ENCODE measurements around the gene PCGF3. TPM values are rescaled to one million over a fixed set of nuclear protein-coding genes. Genes with fewer than 3 reads are reported as not detected.
"Not testable (repeated sequence)": the region's sequence is repeated elsewhere in the genome, so short reads cannot be mapped to it uniquely, and the experiment has no call there.

Gene PCGF3
- polyA plus RNA-seq, 4 donors, result 64.9 to 76.9 (median 72.0) TPM

DNA sequence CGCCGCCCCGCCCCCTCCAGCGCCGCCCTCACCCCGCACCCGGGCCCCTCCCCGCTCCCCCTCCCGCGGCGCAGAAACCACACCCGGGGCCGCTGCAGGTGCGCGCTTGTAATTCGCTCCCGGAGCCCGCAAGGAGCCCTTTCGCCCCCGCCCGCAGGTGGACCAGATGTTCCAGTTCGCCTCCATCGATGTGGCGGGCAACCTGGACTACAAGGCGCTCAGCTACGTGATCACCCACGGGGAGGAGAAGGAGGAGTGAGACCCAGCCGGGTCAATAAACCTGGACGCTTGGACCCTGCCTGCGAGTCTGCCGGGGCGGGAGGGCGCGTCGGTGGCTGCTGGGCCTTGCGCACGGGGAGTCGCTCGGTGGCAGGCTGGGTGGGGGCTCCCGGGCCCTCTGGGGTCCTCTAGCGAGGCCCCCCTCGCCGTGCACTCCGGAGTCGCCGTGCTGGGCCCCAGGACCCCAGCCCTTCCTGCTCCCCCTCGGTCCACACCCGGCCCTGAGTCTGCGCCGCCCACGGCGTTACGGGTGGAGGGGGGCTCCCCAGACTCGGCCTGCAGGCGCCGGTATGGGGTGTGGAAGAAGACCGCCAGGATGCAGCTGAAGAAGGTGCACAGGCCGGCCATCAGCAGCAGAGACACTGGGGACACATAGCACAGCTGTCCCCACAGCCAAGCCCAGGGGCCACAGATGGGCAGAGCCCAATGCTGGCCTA, 23.7 kb upstream of the PCGF3 start:
- no peak for DNase-seq (ENCODE audit: low read depth in 4 of 4, low spot score in 3 of 4)

DNA sequence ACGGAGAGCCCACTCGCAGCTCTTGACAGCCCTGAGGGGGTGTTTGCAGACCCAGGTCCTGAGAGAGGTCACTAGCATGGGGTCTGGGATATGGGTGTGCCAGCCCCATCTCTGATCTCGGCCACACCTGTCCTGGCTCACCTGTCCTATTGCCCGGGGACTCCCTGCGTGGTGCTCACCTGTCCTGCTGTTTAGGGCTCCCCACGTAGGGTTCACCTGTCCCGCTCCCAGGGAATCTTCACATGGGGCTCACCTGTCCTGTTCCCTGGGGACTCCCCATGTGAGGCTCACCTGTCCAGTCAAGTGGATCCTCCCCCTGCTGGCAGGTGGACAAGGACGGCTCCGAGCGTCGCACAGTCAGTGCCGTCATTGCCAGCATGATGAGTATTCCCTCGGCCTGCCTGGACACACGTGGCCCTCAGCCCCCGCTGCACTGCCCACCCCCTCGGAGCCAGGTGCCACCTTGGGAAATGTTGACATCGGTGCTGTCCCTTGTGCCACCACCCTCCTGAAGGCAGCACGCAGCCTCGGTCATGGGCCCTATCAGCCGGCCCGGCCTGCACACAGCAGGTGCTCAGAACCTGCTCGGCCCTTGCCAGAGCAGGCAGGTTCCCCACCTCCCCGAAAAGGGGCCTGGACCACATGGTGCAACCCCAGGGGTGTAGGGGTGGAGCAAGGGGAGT, 23.0 kb upstream of the PCGF3 start:
- no peak for DNase-seq (ENCODE audit: low read depth in 4 of 4, low spot score in 3 of 4)

DNA sequence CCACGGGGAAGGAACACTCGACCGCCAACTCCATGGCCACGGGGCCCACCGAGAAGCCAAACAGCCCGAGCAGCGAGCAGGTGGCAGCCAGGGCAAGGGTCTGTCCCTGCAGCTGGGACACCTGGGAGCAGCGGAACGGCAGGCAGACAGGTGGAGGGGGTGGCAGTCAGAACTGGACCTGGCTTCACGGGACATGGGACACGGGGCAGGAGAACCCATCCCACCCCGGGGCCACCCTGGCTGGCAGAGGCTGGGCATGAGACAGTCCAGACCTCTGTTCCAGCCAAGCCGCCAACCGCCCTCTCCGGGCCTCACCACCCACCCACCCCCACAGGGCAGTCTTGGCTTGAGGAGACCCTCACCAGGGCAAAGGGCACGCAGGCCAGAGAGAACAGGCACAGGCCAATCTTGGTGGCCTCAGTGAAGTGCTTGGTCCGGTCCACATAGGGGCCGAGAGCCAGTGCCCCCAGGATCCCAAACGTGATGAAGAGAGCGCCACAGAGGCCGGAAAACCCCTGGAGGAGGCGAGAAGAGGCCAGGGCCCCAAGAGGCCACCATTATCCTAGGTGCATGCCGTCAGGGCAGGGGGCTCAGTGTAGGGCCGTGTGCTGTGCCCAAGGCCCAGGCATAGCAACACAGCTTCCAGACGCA, 22.3 kb upstream of the PCGF3 start:
- no peak for DNase-seq (ENCODE audit: low read depth in 4 of 4, low spot score in 3 of 4)

- DNase-seq (ENCODE audit: low read depth in 4 of 4, low spot score in 3 of 4), result no peak
These were observed 21.5 kb upstream of the PCGF3 start for GRCh38 chr4:683982-684622.

DNA sequence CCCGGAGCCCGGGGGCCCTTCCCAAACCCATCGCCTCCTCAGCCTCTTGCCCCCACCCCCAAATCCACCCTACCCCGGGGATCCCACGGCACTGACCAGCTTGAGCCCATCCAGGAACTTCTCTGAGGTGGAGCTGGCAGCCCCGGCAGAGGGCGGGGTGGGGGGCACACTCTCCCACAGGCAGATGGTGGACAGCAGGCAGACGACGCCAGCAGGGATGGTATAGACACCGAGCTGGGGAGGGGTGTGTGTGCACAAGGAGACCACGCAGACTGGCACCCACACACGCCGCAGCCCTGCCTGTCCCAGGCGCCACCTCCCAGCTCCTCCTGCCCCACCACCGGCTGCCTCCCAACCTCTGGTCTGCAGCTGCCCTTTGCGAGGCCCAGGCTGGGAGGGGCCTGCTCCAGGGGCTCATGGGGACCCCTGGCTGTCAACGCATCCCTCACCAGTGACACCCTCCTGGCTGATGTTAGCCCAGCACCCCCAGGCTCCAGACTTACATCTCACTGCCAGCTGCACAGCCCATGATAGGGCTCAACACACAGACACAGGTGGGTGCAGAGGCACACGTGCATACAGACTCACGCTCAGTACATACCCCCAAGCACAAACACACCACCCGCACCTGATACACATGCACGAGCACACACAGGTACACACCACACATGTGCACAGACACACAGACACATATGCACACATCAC, 20.9 kb upstream of the PCGF3 start:
- no peak for DNase-seq (ENCODE audit: low read depth in 4 of 4, low spot score in 3 of 4)

- no peak for DNase-seq (ENCODE audit: low read depth in 4 of 4, low spot score in 3 of 4)
These were observed 19.8 kb upstream of the PCGF3 start for GRCh38 chr4:685679-686412.

DNA sequence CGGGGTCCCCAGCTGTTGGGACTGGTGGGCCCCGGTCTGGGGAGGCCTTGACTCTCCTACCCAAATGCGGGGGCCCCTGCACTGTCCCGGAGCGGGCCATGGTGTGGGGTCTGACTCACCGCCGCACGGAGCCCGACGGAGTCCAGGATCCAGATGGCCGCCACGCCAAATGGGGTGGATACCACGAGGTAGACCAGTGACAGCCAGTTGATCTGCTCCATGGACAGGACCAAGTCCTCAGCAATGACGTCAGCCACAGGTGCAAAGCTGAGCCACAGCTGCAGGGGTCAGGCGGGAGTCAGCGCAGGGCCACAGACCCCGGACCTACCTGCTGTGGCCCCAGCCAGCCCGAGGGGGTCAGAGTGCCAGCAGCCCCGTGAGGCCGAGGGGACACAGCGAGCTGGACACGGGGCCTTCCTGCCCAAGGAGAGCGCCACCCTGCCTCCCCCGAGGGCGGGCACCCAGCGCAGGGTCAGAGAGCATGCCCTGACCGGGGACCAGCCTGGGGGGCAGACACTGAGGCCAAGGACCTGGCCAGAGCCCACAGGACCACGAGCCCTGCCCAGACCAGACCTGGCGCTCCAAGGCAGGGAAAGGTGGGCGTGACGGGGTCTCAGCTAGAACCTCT, 19.1 kb upstream of the PCGF3 start:
- DNase-seq (ENCODE audit: low read depth in 4 of 4, low spot score in 3 of 4), result no peak

DNA sequence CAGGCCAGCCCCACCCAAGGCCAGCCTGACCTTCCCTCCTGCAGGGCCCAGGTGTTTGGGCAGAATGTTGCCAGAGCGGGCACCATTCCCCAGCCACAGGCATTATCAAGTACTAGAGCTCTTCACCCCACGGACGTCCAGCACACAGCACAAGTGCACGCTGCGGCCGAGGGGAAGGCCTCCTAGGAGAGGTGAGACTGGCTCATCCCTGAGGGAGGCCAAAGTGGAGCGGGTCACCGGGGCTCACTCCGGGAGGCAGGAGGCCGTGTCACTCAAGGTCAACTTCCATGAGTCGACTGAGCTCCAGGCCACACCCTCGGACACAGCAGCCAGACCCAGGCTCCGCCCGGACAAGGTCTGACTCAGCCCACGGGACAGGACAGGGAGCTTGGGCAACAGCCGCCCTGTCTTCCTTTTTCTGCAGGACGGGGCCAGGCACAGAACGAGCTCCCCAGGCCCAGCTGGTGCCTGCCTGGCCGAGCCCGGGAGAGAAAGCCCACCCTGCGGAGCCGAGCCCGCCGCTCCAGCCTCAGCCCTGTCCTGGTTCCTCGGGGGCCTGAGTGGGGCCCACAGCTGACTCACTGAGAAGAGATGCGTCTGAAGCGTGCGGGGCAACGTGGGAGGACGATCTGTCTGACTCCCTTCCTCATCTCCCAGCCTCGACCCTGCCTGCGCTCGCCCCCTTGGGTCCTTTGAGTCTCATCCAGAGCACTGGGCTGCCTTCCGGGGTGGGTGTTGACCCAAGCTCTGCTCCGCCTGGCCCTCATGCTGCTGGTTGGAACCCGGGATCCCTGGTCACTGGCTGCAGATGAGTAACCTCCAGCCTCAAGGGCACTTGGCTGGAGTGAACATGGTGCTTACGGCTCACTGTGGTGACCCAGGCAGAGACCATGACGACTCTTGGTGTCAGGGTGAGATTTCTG, 18.3 kb upstream of the PCGF3 start:
- no peak for DNase-seq (ENCODE audit: low read depth in 4 of 4, low spot score in 3 of 4)

- no peak for DNase-seq (ENCODE audit: low read depth in 4 of 4, low spot score in 3 of 4)
These were observed 17.4 kb upstream of the PCGF3 start for GRCh38 chr4:687971-688853.

GRCh38 chr4:688854-689681, 16.6 kb upstream of the PCGF3 start, which contains the start of gene SLC49A3:
Gene SLC49A3 (minus strand): TSS chr4:689151. CDS start chr4:689127, 24 bp downstream.
- DNase-seq (ENCODE audit: low read depth in 4 of 4, low spot score in 3 of 4), result no peak

- no peak for DNase-seq (ENCODE audit: low read depth in 4 of 4, low spot score in 3 of 4)
These were observed 15.9 kb upstream of the PCGF3 start for GRCh38 chr4:689723-690122.

DNA sequence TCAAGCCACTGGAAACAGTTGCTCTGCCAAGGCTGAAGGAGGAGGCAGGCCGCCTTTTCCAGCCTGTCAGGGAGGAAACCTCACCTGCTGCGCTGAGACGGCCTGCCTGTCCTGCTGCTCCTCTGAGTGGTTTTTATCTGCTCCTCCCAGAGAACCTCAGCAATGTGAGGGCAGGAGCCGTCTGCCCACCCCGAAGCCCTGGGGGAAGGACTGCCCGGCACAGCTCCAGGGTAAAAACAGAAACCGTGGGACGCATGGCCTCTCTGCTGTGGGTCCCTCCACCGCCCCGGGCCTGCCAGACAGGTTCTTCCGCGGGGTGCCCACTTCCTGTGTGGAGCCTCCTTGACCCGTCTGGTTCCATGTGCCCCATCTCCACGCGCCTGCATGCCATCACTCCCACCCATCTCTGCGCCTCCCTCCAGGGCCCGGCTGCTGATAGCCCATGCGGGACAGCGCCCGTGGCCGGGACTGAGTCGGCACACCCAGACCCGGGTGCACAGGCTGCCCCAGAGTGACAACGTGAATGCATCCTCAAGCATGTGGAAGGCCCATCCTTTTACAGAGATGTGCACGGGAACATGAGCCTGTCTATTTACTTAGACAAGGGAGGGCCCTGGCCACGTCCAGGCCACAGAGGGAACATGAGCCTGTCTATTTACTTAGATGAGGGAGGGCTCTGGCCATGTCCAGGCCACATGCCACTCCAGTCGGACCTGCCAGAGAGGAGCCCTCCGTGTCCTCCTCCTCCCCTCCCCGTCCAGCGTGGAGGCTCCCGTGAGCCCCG, 12.7 kb upstream of the PCGF3 start:
- DNase-seq (ENCODE audit: low read depth in 4 of 4, low spot score in 3 of 4), result no peak

DNA sequence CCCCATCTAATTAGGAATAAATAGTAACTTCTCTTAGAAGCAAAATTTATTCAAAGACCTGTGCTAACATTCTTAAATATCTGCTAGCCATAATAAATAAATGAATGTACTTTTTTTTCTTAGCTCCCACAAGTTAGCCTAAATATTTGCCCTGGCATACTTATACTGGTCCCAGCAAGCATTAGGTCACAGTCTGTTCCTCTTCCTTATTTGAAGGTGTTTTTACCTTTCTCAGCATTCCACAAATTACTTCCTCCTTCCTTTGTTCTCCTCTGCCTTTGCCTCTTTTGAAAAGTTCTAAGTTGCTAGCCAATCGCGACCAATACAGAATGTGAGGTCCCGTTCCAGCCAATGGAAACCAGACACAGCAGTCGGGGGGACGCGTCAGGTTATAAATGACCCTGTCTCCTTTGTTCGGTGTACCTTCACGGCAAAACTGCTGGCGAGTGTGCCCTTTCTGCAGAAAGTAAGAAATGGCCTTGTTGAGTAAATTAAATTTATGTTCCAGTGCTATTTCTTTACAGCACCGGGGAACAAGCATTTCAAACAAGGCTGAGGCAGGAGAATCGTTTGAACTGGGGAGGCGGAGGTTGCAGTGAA, 11.2 kb upstream of the PCGF3 start:
- DNase-seq (ENCODE audit: low read depth in 4 of 4, low spot score in 3 of 4), result not testable (repeated sequence)

DNA sequence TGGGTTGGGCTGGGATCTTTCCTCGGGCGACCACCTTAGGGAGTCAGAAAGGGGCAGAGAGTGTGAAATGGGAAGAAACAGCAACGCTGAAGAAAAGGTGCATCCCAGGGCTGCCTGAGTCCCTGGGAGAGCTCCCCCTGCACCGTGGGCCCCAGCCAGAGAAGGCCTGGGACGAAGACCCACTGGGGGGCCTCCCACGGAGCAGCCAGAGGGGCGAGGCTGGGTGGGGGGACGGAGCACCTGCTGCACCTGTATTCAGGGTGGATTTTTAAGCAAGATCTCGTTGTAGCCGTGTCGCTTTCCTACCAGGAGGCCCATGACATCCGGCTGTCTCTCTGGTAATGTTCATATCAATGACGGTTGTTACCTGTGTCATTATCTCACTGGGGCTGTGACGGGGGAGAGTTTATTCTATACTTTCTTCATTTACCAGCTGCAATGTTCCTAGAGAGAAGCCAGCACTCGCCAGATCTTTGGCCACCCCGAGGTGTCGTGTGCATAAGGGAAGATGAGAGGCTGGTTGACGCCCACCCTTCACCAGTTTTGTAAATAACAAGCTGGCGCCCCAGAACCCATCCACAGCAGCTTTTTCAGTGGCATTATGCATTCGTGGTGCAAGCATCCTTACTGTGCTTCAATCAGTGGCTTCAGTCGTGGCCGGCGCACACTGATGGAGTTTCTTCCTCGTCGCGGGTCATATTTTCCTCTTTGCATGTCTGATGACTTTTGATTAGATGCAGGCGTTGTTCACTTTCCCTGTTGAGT, 5.6 kb upstream of the PCGF3 start:
- DNase-seq (ENCODE audit: low read depth in 4 of 4, low spot score in 3 of 4), result no peak

Data from right renal pelvis (tissue), 4 donors.